GOT3 (cell line): ENCODE measurements around the gene KCNMA1.

Experiments used
- DNase-seq: peaks from one replicate; lab custom pipeline; 2025; ENCODE audit warnings: mixed read lengths; lab: John Stamatoyannopoulos, UW

The KCNMA1 gene

GRCh38 chr10:77267703-77268675 is 369.6 kb downstream of the KCNMA1 start:
- DNase-seq, result no peak

GRCh38 chr10:77266242-77266641 is 371.4 kb downstream of the KCNMA1 start:
- DNase-seq, result no peak

GRCh38 chr10:77264527-77264926 is 373.1 kb downstream of the KCNMA1 start:
- no peak for DNase-seq

GRCh38 chr10:77264107-77264506 is 373.5 kb downstream of the KCNMA1 start:
- no peak for DNase-seq

- no peak for DNase-seq
Measured at GRCh38 chr10:77263700-77264099, 373.9 kb downstream of the KCNMA1 start.

- DNase-seq, result no peak
Measured at GRCh38 chr10:77261146-77261545, 376.5 kb downstream of the KCNMA1 start.

- no peak for DNase-seq
Measured at GRCh38 chr10:77259171-77259874, 378.3 kb downstream of the KCNMA1 start.

GRCh38 chr10:77256346-77256745 is 381.3 kb downstream of the KCNMA1 start:
- DNase-seq, result no peak

GRCh38 chr10:77253556-77254064 is 384.0 kb downstream of the KCNMA1 start:
- DNase-seq, result no peak

GRCh38 chr10:77253147-77253545 is 384.5 kb downstream of the KCNMA1 start:
- no peak for DNase-seq

GRCh38 chr10:77252380-77253146 is 385.0 kb downstream of the KCNMA1 start:
- no peak for DNase-seq

- no peak for DNase-seq
Measured at GRCh38 chr10:77251297-77252013, 386.2 kb downstream of the KCNMA1 start.

GRCh38 chr10:77249901-77250459 is 387.6 kb downstream of the KCNMA1 start:
- DNase-seq, result no peak

- no peak for DNase-seq
Measured at GRCh38 chr10:77248104-77248790, 389.4 kb downstream of the KCNMA1 start.

GRCh38 chr10:77247031-77247990 is 390.3 kb downstream of the KCNMA1 start:
- no peak for DNase-seq

GRCh38 chr10:77245953-77246352 is 391.7 kb downstream of the KCNMA1 start:
- no peak for DNase-seq

GRCh38 chr10:77244746-77245145 is 392.9 kb downstream of the KCNMA1 start:
- no peak for DNase-seq

- no peak for DNase-seq
Measured at GRCh38 chr10:77244286-77244685, 393.3 kb downstream of the KCNMA1 start.

- DNase-seq, result no peak
Measured at GRCh38 chr10:77241350-77241725, 396.3 kb downstream of the KCNMA1 start.
